Airway epithelial cell (primary cell): ENCODE data around the gene NSUN6. TPM values are rescaled to one million over a fixed set of nuclear protein-coding genes. Genes with fewer than 3 reads are reported as not detected.

Experiments used
- total RNA-seq: library from RNA; depleted of rRNA; stranded (reverse); fragments of >200 nt; gene quantifications from 2 replicates; pipeline ENCODE4 v1.2.3, GENCODE V29; 2015

The NSUN6 gene, protein sequence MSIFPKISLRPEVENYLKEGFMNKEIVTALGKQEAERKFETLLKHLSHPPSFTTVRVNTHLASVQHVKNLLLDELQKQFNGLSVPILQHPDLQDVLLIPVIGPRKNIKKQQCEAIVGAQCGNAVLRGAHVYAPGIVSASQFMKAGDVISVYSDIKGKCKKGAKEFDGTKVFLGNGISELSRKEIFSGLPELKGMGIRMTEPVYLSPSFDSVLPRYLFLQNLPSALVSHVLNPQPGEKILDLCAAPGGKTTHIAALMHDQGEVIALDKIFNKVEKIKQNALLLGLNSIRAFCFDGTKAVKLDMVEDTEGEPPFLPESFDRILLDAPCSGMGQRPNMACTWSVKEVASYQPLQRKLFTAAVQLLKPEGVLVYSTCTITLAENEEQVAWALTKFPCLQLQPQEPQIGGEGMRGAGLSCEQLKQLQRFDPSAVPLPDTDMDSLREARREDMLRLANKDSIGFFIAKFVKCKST
- 5.7 and 6.2 TPM in 2 replicates for total RNA-seq

DNA sequence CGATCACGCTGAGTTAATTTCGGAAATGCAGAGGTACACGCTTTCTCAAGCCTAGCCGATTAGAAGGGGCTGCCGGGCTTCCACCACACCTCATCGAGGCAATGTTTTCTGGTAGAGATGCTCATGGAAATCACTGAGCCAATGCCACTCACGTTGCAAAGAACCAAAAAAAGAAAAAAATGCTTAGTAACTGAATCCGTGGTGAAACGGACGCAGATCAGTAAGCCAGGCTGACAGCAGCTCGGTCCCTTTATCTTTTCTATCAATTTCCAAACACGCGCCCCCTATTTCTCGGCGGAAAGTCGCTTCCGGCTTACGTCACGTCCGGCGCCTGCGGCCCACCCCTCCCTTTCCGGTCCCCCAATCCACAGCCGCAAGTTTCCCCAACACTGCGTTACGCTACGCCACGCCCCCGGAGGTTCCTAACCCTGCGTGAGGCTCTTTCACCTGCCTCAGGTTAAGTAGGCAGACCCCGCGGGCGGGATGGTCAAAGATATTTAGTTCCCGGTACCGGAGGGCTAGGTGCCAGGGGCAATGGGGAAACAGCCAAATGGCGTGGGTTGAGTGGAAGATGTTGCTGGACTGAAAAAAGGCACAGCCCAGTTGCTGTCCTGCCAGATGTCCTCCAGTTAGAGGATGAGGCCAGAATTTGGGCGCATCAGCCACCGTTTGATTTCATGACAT, at the start of gene NSUN6:
NSUN6 (minus strand) TSS at position 264 of the 684 bp plus-strand sequence. CDS start 384 bp downstream, outside the sequence.

DNA sequence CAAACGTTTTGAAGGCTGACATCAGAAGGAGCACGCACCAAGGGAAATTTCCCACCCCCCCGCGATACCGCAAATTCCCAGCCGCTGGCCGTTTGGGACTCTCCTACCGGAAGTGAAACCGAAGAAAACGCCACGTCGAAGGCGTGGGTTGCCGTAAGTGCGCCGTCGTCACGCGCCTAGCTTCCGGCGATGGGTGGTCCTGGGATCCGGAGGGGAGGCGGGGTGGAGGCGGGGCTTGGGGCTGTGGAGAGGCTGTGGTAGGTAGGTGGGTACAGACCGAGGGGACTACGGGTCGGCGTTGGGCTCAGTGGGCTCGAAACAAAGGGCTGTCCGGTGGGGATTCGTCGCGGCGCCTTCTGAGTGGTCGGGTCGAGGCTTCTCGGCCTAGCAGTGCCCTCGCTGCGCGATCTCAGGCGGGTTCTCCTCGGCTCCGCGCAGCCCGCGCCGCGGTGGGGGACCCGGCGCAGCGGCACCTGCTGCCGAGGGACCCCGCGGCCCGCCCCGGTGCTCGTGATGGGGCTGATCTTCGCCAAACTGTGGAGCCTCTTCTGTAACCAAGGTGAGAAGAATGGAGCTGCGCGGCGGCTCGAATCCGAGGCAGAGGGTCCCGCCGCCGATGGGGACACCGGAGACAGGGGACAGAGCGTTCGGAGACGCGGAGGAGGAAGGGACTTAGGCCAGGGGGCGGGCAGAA, 7.9 kb upstream of the NSUN6 start, which contains the start of gene ARL5B:
ARL5B (plus strand) TSS at position 307 of the 694 bp plus-strand sequence; CDS start at position 514, 207 bp downstream.

Other genes starting within 250 kb of the NSUN6 start
- 17.7 and 22.1 TPM in 2 replicates for gene ARL5B, start 7.8 kb upstream of the NSUN6 start, total RNA-seq